HG03565 (cell line): ENCODE data around the gene CD86.

Experiments used
- ATAC-seq: cut with Tn5 transposase; IDR thresholded peaks from one replicate; pipeline ENCODE4 v1.9.1; 2021; ENCODE audit warnings: mild to moderate bottlenecking, moderate library complexity; ENCODE audit not compliant: unreplicated experiment

CD86 gene

DNA sequence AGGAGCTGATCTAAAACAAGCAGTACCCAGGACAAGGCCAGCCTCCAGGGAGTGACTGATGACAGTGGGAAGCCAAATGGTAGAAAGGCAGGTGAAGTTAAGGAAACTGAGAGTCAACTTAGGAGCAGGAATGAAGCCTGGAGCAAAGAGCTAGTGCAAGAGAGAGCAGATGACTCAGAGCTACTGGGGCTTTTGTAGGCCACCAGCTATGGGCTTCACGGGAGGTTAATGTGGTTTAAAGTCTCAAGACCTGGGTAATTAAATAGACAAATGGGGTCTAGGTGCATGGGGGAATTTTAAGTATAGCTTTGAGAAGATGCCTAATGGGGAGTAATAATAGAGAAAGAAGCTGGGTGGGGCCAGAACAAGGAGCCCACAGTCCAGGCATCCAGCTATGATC lies 3.1 kb downstream of the CD86 start:
- ATAC-seq = no peak

DNA sequence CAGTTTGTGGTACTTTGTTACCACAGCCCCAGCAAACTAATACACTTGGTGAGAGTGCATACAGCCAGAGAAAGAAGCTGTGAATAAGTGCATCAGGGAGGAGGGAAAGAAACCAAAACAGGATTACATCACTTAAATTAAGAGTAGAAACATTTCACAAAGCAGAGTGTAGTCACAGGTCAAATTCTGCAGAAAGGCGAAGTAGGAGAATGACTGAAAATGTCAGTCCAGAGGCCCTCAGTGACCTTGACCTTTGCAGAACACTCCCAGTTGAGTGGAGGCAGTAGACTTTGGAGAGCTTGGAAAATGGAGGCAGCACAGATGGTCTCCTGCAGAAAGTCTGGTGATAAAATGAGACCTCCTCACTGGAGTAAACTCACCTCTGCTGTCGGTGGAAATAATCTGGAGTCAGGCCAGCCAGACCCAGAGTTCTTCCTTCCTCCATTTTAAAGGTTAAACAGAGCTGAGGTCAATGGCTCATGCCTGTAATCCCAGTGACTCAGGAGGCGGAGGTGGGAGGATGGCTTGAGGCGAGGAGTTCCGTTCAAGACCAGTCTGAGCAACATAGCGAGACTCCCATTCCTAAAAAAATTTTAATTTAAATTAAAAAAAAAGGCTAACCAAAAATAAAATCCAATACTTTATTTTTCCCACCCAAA lies 5.0 kb downstream of the CD86 start:
- ATAC-seq = no peak

DNA sequence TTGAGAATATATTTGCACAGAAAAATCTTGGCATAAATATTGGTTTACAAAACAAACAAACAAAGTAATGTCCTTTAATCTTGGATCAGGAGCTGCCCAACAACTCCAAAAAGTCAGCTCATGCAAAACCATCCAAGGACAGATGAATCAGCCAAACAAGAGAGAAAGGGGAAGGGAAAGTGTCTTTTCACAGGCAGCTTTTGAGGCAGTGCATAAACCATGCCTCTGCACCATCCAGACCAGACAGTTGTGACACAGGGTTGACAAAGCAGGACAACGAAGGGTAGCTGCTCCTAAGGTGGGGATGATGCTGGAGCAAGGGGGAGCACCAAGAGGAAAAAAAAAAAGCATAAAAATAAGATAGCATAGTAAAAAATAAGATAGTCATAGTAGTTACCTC lies 8.7 kb downstream of the CD86 start:
- no peak for ATAC-seq

DNA sequence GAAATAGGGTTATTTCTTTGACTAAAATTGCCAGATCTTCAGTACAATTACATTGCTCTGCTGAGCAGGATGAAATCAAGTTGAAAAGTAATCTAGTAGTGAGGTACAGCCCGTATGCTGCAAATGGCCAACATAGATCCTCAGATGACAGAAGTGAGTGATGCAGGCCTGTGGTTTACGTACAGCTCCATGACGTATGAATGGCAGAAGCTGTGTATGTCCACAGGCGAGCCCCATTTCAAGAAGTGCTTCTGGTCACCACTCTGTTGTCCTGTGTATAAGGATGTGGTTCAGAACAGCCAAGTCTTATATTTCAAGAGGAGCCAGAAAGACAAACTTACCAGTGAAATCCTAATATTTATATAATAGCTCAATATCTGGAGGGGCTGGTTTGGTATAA lies 9.2 kb downstream of the CD86 start:
- ATAC-seq = no peak

DNA sequence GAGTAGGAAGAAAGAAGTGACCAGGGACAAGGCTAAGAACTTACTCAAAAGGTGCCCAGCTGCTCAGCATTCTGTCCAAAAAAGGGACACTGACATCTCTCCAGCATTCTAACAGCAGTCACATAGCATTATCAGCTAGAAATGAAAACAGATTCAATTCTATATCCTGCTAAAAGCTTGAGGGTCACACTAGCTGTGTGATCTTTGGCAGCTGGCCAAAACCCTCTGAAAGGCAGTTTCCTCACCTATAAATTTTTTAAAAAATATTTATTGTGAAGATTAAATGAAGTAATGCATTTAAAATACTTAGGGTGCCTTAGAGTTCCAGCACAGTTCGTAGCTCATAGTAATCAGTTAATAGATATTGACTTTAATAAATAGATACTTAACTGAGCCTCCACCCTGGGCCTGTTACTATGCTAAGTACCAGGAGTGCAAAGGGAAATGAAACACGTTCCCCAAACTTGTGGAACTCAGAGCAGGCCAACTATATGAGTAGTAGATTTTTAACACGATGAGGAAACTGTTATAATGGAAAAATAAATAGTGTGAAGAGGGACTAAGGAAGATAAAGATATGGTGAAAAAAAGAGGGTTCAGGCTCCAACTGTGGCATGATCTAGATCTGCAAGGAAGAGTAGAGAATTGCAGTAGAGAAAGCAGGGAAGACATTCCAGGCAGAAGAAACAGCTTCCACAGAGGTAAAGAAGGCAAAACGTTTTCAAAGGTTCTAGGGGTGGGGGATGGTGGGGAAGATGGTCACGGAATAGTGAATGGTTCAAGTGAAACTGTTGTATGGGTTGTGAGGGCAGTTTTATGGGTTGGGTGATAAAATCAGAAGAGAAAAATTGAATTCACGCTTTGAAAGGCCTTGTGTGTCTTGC lies 11.4 kb downstream of the CD86 start:
- ATAC-seq = no peak

DNA sequence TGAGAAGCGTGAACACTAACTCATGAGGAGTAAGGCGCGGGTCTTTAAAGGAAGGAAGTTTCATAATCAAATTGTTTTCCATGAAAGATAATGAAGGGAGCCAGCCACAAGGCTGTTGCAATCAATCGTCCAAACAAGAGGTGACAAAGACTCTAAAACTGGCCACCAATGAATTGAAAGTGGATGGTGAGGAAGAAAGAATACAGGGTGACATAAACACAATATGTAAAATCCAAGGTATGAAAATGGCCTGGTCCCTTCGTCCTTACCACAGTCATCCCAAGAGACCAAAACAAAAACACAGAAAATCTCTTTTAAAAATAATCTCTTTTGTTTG lies 12.0 kb downstream of the CD86 start:
- ATAC-seq = no peak

DNA sequence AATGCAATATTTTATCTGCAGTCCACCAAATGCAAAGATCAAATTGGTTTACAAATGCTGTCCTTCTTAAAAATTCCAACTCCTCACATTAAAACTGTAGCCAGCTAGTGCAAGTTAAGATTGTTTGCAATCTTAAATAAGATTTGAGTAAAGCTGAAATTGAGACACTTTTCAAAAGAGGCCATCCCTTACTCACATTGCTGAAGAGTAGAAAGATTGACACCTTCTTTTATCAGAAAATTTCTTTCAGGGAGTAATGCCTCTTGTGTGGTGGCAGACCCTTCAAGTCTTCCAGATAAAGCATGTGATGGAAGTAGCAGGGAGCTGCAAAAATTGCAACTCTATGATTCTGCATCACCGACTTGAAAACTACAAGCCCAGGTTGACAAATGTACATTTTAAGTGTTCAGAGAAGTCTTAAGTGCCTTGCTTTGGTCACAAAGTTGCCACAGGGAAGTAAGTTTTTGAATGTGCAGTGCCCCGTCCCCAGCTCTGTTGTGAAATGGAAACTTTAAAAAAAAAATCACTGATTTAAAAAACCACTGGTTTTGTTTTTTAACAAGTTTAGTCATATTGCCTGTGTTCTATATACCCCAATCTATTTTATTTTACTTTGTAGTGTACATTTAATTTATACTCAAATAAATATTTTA lies 12.6 kb downstream of the CD86 start:
- no peak for ATAC-seq

DNA sequence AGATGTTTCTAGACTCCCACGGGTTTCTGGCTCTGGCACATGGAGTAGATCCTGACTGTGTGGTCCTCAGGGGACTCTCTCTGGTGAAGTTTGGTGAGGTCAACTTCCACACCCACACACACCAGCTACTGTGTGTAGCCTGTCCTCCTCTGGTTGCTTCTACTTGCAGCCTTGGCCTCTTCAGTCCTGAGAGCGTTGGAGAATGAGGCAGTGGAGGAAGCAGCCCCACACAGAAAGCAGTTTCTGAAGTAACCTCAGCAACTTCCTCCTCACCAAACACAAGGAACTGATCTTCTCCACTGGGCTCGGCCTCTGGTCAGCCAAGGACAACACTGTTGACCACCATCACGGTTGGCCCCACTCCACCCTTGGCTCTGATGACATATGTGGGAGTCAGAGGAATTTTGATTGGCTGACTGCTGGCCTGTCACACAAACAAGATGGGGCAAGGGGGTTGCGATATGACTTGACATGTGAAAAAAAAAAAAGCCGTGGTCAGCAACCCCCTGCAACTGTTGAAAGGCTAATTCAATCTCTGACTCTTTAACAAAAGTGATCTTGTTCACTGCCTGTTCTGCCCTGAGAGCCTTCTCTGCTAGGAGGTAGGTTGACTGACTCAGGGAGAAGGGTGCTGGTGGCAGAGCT lies 19.6 kb downstream of the CD86 start:
- ATAC-seq = peak; percentile 44

DNA sequence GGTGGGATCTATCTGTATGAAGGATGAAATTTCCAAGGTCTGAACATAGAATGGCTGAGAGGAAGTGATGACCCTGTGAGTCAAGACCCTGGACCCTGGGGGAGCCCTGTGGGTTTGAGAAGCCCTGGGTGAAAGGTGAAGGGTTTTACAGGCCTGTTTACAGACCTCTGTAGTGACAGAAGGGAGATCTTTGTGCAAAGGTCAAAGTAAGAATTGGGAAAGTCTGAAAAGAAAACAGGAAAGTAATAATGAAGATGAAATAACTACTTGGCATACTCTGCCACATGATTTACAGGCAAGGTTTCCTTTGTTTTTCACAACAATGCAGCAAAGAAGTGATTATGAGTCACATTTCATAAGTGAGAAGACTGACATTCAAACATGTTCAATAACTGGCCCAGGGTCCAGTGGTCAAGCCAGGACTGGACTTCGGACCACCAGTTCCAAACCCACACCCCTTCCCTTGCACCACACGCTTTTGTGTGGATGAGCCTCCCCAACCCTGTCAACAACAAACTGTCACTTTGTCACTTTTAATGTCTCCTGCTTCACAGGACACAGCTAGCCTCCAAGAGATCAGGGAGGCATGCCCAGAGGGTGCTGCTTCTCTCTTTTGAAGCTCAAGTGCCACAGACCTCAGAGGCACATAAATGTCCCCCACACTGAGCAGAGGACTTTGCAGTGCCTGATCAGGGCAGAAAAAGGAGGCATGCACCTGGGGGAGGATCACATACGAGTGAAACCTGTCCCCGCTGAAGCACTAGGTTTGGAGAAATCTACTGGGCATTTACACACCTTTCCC lies 21.5 kb downstream of the CD86 start:
- ATAC-seq = no peak

DNA sequence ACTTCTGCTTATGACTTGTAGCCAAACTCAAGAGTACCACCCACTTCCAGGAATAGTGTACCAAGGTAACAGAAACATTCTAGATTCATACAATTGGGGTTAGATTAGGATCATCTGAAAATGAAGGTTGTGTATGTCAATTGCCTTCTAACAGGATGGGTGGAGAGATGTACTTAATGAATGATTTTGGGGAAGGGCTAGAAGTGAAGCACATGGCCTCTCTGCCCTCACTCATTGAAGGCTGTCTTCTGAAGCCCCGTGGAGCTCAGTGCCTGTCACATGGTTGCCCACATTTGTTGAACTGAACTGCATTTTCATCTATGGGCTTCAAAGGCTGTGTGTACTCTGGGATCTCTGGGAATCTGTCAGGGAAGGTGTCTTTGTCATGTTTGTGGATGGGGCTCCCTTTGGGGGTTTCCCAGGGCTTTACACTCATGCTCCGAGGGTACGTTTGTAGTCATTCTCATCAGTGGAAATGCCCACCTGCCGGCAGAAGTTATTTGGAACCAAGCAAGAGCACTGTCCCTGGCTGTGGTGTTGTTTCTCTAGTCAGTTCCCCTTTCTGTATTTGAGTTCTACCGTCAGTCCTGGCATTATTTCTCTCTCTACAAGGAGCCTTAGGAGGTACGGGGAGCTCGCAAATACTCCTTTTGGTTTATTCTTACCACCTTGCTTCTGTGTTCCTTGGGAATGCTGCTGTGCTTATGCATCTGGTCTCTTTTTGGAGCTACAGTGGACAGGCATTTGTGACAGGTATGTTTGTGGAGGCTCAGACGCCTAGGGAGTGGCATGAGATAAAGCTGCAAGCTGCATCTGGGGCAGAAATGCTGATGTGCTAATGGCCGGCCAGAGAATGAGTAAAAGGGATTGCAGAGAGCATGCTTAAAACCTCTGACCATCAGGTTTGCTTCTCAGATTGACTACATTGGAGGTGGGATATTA lies 22.4 kb downstream of the CD86 start:
- no peak for ATAC-seq

DNA sequence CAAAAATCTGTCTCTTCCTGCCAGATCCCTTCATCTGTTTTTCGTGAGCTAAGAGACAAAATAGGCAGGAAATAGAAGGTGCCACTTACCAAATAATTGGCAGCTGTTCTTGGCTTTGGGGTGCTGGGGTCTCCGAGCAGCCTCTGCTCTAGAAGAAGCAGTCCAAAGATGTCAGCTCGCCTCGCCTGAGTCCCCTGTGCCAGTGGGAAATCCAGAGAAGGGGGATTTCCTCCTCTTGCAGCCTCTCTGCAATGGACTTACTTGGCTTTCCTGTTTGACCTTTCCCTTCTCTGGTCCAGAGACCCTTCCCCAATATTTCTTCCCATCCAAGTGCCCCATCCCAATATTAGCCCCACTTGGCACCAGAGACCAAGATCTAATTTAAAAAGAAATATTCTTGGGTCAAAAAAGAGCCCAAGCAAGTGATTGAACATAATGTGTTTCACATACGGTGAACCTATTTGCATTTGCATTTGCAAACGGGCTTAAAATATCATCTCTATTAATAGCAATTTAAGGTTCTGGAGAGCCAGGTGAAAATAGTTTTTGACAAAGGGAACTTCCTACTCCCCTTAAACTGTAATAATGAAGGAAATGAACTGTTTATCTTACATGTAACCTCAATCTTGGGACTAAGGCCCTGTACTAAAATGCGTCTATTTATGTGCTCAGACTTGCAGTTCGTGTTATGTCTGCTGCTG lies 23.2 kb downstream of the CD86 start:
- no peak for ATAC-seq

DNA sequence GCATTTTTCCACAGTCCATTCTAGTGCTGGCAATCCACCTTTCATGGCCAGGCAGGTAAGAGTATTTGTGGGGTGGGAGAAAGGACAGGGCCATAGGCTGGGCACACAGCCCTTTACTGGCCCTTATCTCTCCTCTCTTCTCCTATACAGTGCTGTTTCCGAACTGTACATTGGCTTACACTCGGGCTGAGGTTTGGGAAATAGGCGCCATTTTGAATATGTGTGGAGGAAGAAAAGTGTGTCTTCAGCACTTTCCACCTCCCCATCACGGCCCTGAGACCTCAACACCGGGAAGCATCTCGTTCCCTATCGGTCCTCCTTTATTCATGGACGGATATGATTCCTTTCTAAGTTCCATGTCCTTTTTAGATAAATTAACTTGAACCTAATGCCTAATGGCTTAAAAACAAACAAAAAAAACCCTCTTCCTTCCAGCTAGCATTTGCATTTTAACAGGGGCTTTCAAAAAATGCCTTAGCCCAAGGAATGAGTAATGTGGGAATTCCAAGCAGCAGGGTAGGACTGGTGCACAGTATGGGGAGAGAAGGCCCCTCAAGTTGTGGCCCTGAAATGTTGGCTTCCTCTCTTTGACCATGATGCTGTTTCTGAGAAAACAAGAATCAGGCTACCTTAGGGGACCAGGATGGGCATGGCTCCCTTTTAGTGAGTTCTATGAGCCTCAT lies 24.5 kb downstream of the CD86 start:
- ATAC-seq = no peak

DNA sequence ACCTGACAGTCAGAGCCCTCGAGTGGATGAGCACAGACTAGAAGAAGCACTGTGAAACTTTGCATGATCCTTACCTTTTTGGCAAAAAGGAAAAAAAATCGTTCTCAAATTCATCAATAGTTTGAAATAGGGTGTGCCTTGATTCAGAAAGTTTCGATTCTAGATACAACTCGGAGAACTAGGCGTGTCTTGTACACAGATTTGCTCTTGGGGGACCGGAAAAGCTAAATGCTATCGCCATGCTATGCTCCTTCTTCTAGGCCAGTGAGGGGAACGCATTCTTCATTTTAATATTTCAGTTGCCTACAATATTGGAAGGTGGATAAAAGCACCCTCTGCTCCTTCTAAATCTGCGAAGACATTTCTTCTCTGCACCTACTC lies 25.0 kb downstream of the CD86 start:
- no peak for ATAC-seq

DNA sequence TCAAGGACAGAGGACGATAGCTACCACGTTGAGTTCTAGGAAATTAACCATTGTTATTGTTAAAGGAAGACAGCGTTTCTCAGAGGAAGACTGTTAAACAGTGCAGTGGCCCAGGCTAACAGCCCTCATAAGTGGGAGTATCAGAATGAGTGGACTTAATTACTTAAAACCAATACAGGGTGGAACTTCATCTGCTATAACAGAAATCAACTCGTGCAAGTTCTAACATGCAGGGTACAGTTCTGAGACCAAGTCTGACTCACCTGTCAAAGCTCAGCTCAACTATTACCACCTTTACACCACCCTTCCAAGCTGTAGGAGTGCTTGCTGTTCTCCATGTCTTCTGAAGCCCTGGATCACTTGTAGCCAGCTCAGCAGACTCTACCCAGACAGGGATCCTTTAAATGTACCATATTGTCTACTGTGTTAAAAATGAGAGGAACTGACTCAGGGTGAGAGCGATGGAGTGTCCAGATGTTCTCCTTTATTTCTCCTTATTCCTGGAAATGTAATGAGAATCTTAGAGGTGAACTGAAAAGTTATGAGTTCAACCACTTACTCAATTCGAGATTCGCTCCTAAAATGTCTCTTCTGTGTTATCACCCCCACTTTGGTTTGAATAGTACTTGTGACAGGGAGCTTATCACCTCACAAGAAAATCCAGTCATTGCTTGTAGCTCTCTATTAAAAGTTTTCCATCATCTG lies 26.5 kb downstream of the CD86 start:
- ATAC-seq = peak; percentile 48

DNA sequence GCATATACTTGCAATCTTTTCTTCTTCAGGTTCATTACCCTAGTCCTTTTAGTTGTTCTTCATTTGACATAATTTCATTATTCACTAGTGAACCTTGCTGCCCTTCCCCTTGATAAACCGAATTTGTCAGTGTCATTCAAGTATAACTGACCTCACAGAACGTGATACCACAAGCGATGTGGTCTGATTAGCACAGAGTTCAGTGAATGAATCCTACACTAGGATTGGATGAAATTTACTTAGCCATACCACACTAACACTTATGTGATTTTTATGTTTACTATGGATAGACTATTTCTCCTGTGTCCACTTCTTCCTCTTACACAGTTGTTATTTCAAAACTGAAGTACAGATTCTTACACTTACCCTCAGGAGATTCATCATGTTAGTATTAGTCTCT lies 27.2 kb downstream of the CD86 start:
- no peak for ATAC-seq

DNA sequence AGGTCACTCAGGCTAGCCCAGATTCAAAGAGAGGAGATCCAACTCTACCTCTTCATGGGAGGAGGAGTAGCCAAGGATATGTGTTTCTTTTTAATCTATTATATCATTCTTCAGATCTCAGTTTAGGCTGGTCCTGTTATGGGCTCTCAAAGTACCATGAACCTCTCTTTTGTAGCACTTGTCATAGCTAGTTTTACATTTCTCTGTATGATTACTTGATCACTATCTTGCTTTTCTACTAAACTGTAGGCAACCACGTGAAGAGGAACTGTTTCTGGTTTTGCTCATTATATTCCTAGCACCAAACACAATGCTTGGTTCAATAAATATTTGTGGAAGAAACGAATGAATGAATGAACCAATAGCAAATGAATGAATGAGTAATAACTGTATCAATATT lies 29.6 kb downstream of the CD86 start:
- ATAC-seq = no peak

DNA sequence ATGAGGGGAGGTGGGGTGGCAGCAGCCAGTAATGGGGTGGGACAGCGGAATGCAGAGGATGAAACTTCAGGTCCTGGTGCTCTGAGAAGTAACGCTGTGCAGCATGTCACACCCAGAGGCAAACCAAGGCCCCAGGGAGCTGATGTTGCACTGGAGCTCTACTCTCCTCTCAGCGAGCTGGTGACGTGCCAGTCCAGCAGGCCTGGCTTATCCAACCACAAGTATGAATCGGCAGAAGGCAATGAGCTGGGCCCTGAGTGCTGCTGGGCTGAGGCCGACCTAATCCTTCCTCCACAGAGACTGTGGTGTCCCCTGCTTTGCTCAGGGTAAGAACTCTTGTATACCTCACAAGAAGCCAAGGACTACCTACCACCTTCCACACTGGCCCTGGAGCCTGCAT lies 30.5 kb downstream of the CD86 start:
- no peak for ATAC-seq

DNA sequence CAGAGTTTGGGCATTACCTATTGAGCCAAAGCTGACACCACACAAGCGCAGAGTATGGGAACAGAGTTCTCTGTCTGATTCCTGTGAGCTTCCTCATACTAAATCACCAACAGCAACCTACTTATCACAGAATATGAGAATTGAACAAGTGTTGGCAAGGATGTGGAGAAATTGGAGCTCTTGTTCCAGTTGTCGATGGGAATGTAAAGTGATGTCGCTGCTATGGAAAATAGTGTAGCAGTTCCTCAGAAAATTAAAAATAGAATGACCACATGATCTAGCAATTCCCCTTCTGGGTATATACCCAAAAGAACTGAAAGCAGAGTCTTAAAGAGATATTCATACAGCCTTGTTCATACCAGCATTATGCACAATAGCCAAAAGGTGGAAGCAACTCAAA lies 33.4 kb downstream of the CD86 start:
- ATAC-seq = no peak
